ENCODE results near the gene SLX1A. TPM values are rescaled to one million over a fixed set of nuclear protein-coding genes. Genes with fewer than 3 reads are reported as not detected.

Gene SLX1A
- total RNA-seq, 4 donors from 2014 or later: 26.2 to 73.3 (median 63.7) TPM

GRCh38 chr16:30149250-30149930 lies 44.3 kb upstream of the SLX1A start:
- Histone ChIP-seq H3K9me3 (no peaks in the 10 kb centered on the region), H3K4me1 (no peaks in the 10 kb centered on the region), H3K4me3 (replicated peaks in 1 of 3) (no peak overlapping the region), H3K27me3 (no peaks in the 10 kb centered on the region), H3K27ac (no peak overlapping the region), H3K36me3 (no peaks in the 10 kb centered on the region)
- DNase-seq: no peak
- 80 to 94% methylated on average over 5 of the region's 5 CpGs for WGBS, 2 donors
- no peak for TF ChIP-seq POLR2A (IDR thresholded peaks at IDR 0.05)
- TF ChIP-seq CTCF (IDR thresholded peaks at IDR 0.05): no peak
- intact Hi-C loops (cut with DNase I): no loop called here

- TF ChIP-seq POLR2A (IDR thresholded peaks at IDR 0.05): no peak
- TF ChIP-seq CTCF (IDR thresholded peaks at IDR 0.05): no peak
- no peak for DNase-seq
- Histone ChIP-seq H3K27ac (no peak overlapping the region), H3K4me3 (replicated peaks in 1 of 3) (no peak overlapping the region), H3K9me3 (no peaks in the 10 kb centered on the region), H3K4me1 (no peaks in the 10 kb centered on the region), H3K27me3 (no peaks in the 10 kb centered on the region), H3K36me3 (no peaks in the 10 kb centered on the region)
- 91 to 94% methylated on average over 7 of the region's 7 CpGs for WGBS, 2 donors
- intact Hi-C loops (cut with DNase I): no loop called here
Measured at GRCh38 chr16:30151091-30151490, 42.6 kb upstream of the SLX1A start.

- intact Hi-C loops (cut with DNase I): no loop called here
- no peaks in the 10 kb centered on the region for H3K9me3 ChIP-seq
- H3K27ac ChIP-seq: no peak overlapping the region
- H3K36me3 ChIP-seq: no peaks in the 10 kb centered on the region
- no peak overlapping the region for H3K4me3 ChIP-seq (replicated peaks in 1 of 3)
- H3K27me3 ChIP-seq: no peaks in the 10 kb centered on the region
- no peaks in the 10 kb centered on the region for H3K4me1 ChIP-seq
- 96 to 98% methylated on average over 9 of the region's 9 CpGs for WGBS, 2 donors
- TF ChIP-seq CTCF (IDR thresholded peaks at IDR 0.05) (no peak), POLR2A (IDR thresholded peaks at IDR 0.05) (no peak)
- no peak for DNase-seq
Measured at GRCh38 chr16:30152517-30152916, 41.2 kb upstream of the SLX1A start.

GRCh38 chr16:30155188-30155587 lies 38.5 kb upstream of the SLX1A start:
- WGBS, 2 donors: 94 to 95% methylated on average over 5 of the region's 5 CpGs
- Histone ChIP-seq H3K36me3 (no peaks in the 10 kb centered on the region), H3K27me3 (no peaks in the 10 kb centered on the region), H3K27ac (no peak overlapping the region), H3K9me3 (no peaks in the 10 kb centered on the region), H3K4me1 (no peaks in the 10 kb centered on the region), H3K4me3 (replicated peaks in 1 of 3) (no peak overlapping the region)
- no peak for TF ChIP-seq CTCF (IDR thresholded peaks at IDR 0.05)
- TF ChIP-seq POLR2A (IDR thresholded peaks at IDR 0.05): no peak
- no peak for DNase-seq
- intact Hi-C loops (cut with DNase I): no loop called here

GRCh38 chr16:30157214-30157613 lies 36.5 kb upstream of the SLX1A start:
- H3K36me3 ChIP-seq: no peaks in the 10 kb centered on the region
- no peaks in the 10 kb centered on the region for H3K27me3 ChIP-seq
- TF ChIP-seq CTCF (IDR thresholded peaks at IDR 0.05) (no peak), POLR2A (IDR thresholded peaks at IDR 0.05) (no peak)
- H3K9me3 ChIP-seq: no peaks in the 10 kb centered on the region
- intact Hi-C loops (cut with DNase I): no loop called here
- no peak for DNase-seq
- 24 to 30% methylated on average over 1 of the region's 1 CpG for WGBS, 2 donors
- peak overlapping the region in 1 of 3 donors; percentile 0 for H3K27ac ChIP-seq
- no peak overlapping the region for H3K4me3 ChIP-seq (replicated peaks in 1 of 3)
- H3K4me1 ChIP-seq: no peaks in the 10 kb centered on the region

Measured in thyroid gland (tissue), 4 donors.